PC-9 (cell line): Measurements from ENCODE around the gene MNT. TPM values are rescaled to one million over a fixed set of nuclear protein-coding genes. Genes with fewer than 3 reads are reported as not detected.

Experiments used
- BruUV-seq: library from RNA; stranded (reverse); fragments of 400-500 nt; replicated peaks from 2 replicates; lab custom pipeline; 2021; lab: Mats Ljungman, UMichigan
- CTCF ChIA-PET: fragments of 300-600 bp; sonication (Branson Sonifier 250); formaldehyde crosslinking; loops from one replicate; lab custom pipeline; 2022; ENCODE audit warnings: antibody characterized with exemption; lab: Charles Lee
- POLR2A ChIA-PET: fragments of 300-600 bp; sonication (Branson Sonifier 250); formaldehyde crosslinking; loops from one replicate; lab custom pipeline; 2022; ENCODE audit warnings: antibody characterized with exemption; ENCODE audit not compliant: unreplicated experiment; lab: Charles Lee
- DNase-seq, 2 experiments: peaks; one replicate each; pipeline versions ENCODE4 v3.0.0 to v3.0.0-alpha.2; 2015 to 2022; ENCODE audit warnings: mixed read lengths in 1 of 2
- H2AFZ ChIP-seq: fragments of 200-600 bp; sonication (generic); 2 replicates; pipeline ENCODE4 v1.8.1; 2017; ENCODE audit warnings: antibody characterized with exemption
- H3F3A ChIP-seq: fragments of 200-600 bp; sonication (generic); 2 replicates; pipeline ENCODE4 v1.8.1; 2017; ENCODE audit warnings: antibody characterized with exemption, mild to moderate bottlenecking, low read depth; ENCODE audit not compliant: insufficient read depth
- H3K27ac ChIP-seq: fragments of 200-600 bp; sonication (generic); 2 replicates; pipeline ENCODE4 v1.6.1; 2016; ENCODE audit warnings: mixed run types
- H3K27me3 ChIP-seq: fragments of 200-600 bp; sonication (generic); 2 replicates; pipeline ENCODE4 v1.6.1; 2016; ENCODE audit warnings: low read depth, mixed run types; ENCODE audit not compliant: insufficient read depth
- H3K36me3 ChIP-seq: fragments of 200-600 bp; sonication (generic); 2 replicates; pipeline ENCODE4 v1.6.1; 2016; ENCODE audit warnings: low read depth, mixed run types
- H3K4me1 ChIP-seq: fragments of 200-600 bp; sonication (generic); replicated peaks from 2 replicates; pipeline ENCODE4 v1.6.1; 2016; ENCODE audit warnings: mixed run types; ENCODE audit not compliant: insufficient read depth
- H3K4me2 ChIP-seq: fragments of 200-600 bp; sonication (generic); 2 replicates; pipeline ENCODE4 v1.6.1; 2017; ENCODE audit warnings: mixed run types
- H3K4me3 ChIP-seq: fragments of 200-600 bp; sonication (generic); 2 replicates; pipeline ENCODE4 v1.6.1; 2016; ENCODE audit warnings: mixed run types
- H3K79me2 ChIP-seq: fragments of 200-600 bp; sonication (generic); 2 replicates; pipeline ENCODE4 v1.6.1; 2017; ENCODE audit warnings: low read depth, mixed run types
- H3K9me2 ChIP-seq: fragments of 200-600 bp; sonication (generic); 2 replicates; pipeline ENCODE4 v1.8.1; 2017; ENCODE audit warnings: mild to moderate bottlenecking; ENCODE audit not compliant: insufficient read depth
- H3K9me3 ChIP-seq: fragments of 200-600 bp; sonication (generic); 2 replicates; pipeline ENCODE4 v1.8.1; 2016; ENCODE audit warnings: low read depth; ENCODE audit not compliant: insufficient read depth
- H4K20me1 ChIP-seq: fragments of 200-600 bp; sonication (generic); 2 replicates; pipeline ENCODE4 v1.8.1; 2017; ENCODE audit not compliant: insufficient read depth
- EZH2 ChIP-seq: fragments of 200-600 bp; sonication (generic); IDR thresholded peaks from 2 replicates; pipeline ENCODE4 v1.8.0; 2017; ENCODE audit warnings: antibody characterized with exemption, low read depth
- intact Hi-C: fragments of 100-400 bp; cut with micrococcal nuclease; formaldehyde crosslinking; loops from one replicate; pipeline ENCODE4 v1.10.0; 2022; ENCODE audit not compliant: unreplicated experiment
- total RNA-seq: library from RNA; stranded (reverse); gene quantifications from 2 replicates; pipeline ENCODE4 v1.2.3, GENCODE V29; 2021
- TF ChIP-seq, protein P1 (sequence below): fragments of 200-600 bp; sonication (generic); conservative IDR thresholded peaks from 2 replicates; pipeline ENCODE4 v1.6.1; 2017; ENCODE audit warnings: mixed run types, antibody characterized with exemption, mild to moderate bottlenecking, moderate library complexity

The MNT gene
- total RNA-seq, 1 experiment from 2014 or later: 60.7 TPM

DNA sequence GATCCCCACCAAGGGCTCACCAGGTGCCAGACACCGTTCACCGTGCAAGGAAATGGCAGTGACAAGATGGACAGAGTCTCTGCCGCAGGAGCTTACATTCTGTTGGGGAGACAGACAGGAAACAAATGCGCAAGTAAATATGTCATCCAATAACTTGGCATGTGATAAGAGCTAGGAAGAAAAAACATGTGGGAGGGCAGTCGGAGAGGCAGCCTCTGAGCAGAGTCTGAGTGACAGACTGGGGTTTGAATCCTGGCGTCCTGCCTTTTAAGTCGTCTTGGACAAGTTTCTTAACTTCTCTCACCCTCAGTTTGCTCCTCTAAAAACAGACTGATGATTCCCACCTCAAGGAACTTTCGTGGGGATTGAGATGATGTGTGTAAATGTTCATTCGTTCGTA, 56.3 kb downstream of the MNT start:
- H3F3A ChIP-seq: peaks cover 47% of the 10 kb centered on the region
- POLR2A ChIA-PET: no interaction called here
- H3K27me3 ChIP-seq: no peaks in the 10 kb centered on the region
- no peak for DNase-seq
- no peaks in the 10 kb centered on the region; the same call in 1 of the 2 replicates for H3K79me2 ChIP-seq
- H3K4me3 ChIP-seq: no peak overlapping the region
- intact Hi-C loops: no loop called here
- no peaks in the 10 kb centered on the region for H4K20me1 ChIP-seq
- H3K9me3 ChIP-seq: no peaks in the 10 kb centered on the region
- no peak overlapping the region for H2AFZ ChIP-seq
- no TSS peak for BruUV-seq
- H3K36me3 ChIP-seq: no peaks in the 10 kb centered on the region
- no peaks in the 10 kb centered on the region for H3K9me2 ChIP-seq
- TF ChIP-seq, protein P1, sequence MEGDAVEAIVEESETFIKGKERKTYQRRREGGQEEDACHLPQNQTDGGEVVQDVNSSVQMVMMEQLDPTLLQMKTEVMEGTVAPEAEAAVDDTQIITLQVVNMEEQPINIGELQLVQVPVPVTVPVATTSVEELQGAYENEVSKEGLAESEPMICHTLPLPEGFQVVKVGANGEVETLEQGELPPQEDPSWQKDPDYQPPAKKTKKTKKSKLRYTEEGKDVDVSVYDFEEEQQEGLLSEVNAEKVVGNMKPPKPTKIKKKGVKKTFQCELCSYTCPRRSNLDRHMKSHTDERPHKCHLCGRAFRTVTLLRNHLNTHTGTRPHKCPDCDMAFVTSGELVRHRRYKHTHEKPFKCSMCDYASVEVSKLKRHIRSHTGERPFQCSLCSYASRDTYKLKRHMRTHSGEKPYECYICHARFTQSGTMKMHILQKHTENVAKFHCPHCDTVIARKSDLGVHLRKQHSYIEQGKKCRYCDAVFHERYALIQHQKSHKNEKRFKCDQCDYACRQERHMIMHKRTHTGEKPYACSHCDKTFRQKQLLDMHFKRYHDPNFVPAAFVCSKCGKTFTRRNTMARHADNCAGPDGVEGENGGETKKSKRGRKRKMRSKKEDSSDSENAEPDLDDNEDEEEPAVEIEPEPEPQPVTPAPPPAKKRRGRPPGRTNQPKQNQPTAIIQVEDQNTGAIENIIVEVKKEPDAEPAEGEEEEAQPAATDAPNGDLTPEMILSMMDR: no peak
- no peak for TF ChIP-seq EZH2
- CTCF ChIA-PET: no interaction called here
- peaks cover 34% of the 10 kb centered on the region for H3K4me1 ChIP-seq
- H3K4me2 ChIP-seq: no peak overlapping the region
- no peak overlapping the region for H3K27ac ChIP-seq

DNA sequence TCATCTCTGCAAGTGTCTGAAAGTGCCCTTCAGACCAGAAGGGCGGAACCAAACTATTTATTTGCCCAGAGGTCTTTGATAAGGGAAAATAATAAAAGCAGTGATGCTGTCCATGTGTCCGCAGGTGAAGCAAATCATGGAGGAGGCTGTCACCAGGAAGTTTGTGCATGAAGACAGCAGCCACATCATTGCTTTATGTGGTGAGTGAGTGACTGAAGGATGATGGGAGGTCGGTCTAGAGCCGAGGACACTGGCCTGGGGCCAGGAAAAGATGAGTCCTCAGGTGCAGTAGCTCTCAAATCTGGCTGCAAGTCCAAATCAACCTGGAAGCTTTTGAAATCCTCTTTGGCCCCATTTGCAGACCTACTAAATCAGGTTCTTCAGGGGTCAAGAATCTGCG, 57.4 kb downstream of the MNT start:
- POLR2A ChIA-PET: no interaction called here

DNA sequence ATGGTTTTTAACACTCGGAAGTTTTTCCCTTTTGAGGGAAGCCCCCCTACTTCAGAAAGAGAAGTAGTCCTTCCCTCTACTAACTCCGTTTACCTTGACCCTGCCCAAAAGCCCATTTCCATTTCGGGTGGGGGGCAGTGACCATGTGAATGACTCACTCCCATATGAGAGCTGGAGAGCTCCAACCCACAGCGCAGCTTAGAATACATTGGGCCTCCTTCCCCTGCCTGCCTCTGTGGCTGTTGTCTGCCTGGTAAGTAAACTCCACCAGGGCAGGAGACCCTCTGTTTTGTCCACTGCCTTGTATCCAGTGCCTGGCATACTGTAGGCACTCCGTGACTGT, 62.6 kb downstream of the MNT start:
- Histone ChIP-seq H3K4me1 (peaks cover 20% of the 10 kb centered on the region; the same call in 1 of the 2 replicates), H3K9me3 (no peaks in the 10 kb centered on the region), H2AFZ (peak overlapping the region; percentile 91), H3K36me3 (peaks cover 22% of the 10 kb centered on the region), H3K27me3 (no peaks in the 10 kb centered on the region), H3F3A (peaks cover 19% of the 10 kb centered on the region; the same call in 1 of the 2 replicates), H3K4me2 (peak overlapping the region; percentile 100), H3K4me3 (peak overlapping the region; percentile 90), H3K27ac (no peak overlapping the region; the same call in 1 of the 2 replicates), H3K79me2 (peaks cover 46% of the 10 kb centered on the region), H4K20me1 (no peaks in the 10 kb centered on the region), H3K9me2 (no peaks in the 10 kb centered on the region)
- ChIA-PET POLR2A (interaction anchor here (0.6 to 1.4 kb wide), 7 partner anchors 10 to 566 kb away, joined by 3 to 11 read pairs (median 4); partner anchors contain the start of genes SMG6 and SRR), CTCF (interaction anchor here (0.6 to 3.1 kb wide), 4 partner anchors 8 to 387 kb away, joined by 3 to 33 read pairs (median 4); no protein-coding TSS in a partner anchor)
- no peak for DNase-seq
- intact Hi-C loops: loop anchor here (1.0 kb wide), 2 partner anchors 8 to 21 kb away; no protein-coding TSS in a partner anchor
- TSS peak; percentile 22 for BruUV-seq
- TF ChIP-seq, protein P1: no peak
- no peak for TF ChIP-seq EZH2

More for the DNA sequence above, 57.4 kb downstream of the MNT start:
- Histone ChIP-seq H3K9me3 (no peaks in the 10 kb centered on the region), H3K27ac (no peak overlapping the region), H3F3A (peaks cover 38% of the 10 kb centered on the region), H2AFZ (no peak overlapping the region), H4K20me1 (no peaks in the 10 kb centered on the region), H3K4me2 (no peak overlapping the region), H3K79me2 (peaks cover 6% of the 10 kb centered on the region), H3K9me2 (no peaks in the 10 kb centered on the region), H3K36me3 (no peaks in the 10 kb centered on the region), H3K4me3 (no peak overlapping the region), H3K27me3 (no peaks in the 10 kb centered on the region), H3K4me1 (peaks cover 31% of the 10 kb centered on the region)
- peak in 1 of 2 experiments; percentile 29 for DNase-seq
- CTCF ChIA-PET: no interaction called here
- TF ChIP-seq EZH2: no peak
- TF ChIP-seq, protein P1: no peak
- BruUV-seq: no TSS peak
- intact Hi-C loops: no loop called here
